ENCODE measurements around the gene GPR15.
A peak's percentile ranks its signal among the peaks of the same experiment; 100 is the strongest.

The GPR15 gene

GRCh38 chr3:98531622-98532274 is at the start of gene GPR15:
TSS of gene GPR15 (plus strand) at chr3:98531978. CDS start at chr3:98532034, 56 bp downstream.
- no peak for FAIRE-seq

GRCh38 chr3:98482717-98483482 is 48.9 kb upstream of the GPR15 start:
- FAIRE-seq, result no peak

GRCh38 chr3:98483626-98484025 is 48.2 kb upstream of the GPR15 start:
- FAIRE-seq, result no peak

GRCh38 chr3:98497381-98497780 is 34.4 kb upstream of the GPR15 start, which contains the start of gene OR5K2:
TSS of gene OR5K2 (plus strand) at chr3:98497681. CDS start at chr3:98497681, 0 bp downstream.
- FAIRE-seq, result no peak

- FAIRE-seq, result no peak
These were observed 31.8 kb upstream of the GPR15 start for GRCh38 chr3:98500019-98500418.

GRCh38 chr3:98501270-98501669 is 30.5 kb upstream of the GPR15 start:
- FAIRE-seq, result no peak

GRCh38 chr3:98501863-98502576 is 29.8 kb upstream of the GPR15 start:
- FAIRE-seq, result no peak

GRCh38 chr3:98504539-98504938 is 27.2 kb upstream of the GPR15 start:
- FAIRE-seq, result no peak

- no peak for FAIRE-seq
These were observed 23.2 kb upstream of the GPR15 start for GRCh38 chr3:98508582-98508981.

- no peak for FAIRE-seq
These were observed 19.2 kb upstream of the GPR15 start for GRCh38 chr3:98512576-98512975.

- FAIRE-seq, result no peak
These were observed 18.7 kb upstream of the GPR15 start for GRCh38 chr3:98513091-98513511.

GRCh38 chr3:98513736-98514135 is 18.0 kb upstream of the GPR15 start:
- FAIRE-seq, result no peak

GRCh38 chr3:98514948-98515347 is 16.8 kb upstream of the GPR15 start:
- no peak for FAIRE-seq

GRCh38 chr3:98518816-98519215 is 13.0 kb upstream of the GPR15 start:
- no peak for FAIRE-seq

- no peak for FAIRE-seq
These were observed 12.4 kb upstream of the GPR15 start for GRCh38 chr3:98519351-98519750.

GRCh38 chr3:98521897-98522543 is 9.8 kb upstream of the GPR15 start:
- FAIRE-seq, result no peak

GRCh38 chr3:98522544-98523281 is 9.1 kb upstream of the GPR15 start, which contains the start of gene CLDND1:
TSS of gene CLDND1 (minus strand) at chr3:98522902. CDS start at chr3:98521424, 1,478 bp downstream.
- peak; percentile 79 for FAIRE-seq

GRCh38 chr3:98525494-98525893 is 6.3 kb upstream of the GPR15 start:
- no peak for FAIRE-seq

- no peak for FAIRE-seq
These were observed 3.1 kb upstream of the GPR15 start for GRCh38 chr3:98528474-98529346.

GRCh38 chr3:98529856-98530459 is 1.8 kb upstream of the GPR15 start:
- FAIRE-seq, result no peak

- FAIRE-seq, result no peak
These were observed 1.1 kb upstream of the GPR15 start for GRCh38 chr3:98530676-98531075.

All from TTC549 (cell line).